ENCODE measurements around the gene LHX8.

Gene LHX8

GRCh38 chr1:75132812-75133619, 1.2 kb upstream of the LHX8 start:
- no peak for DNase-seq (ENCODE audit: low read depth)
- no peak overlapping the region for H3K4me3 ChIP-seq (replicated peaks; ENCODE audit: low read depth, low read length)
- no peak for TF ChIP-seq CTCF (IDR thresholded peaks at IDR 0.05; ENCODE audit: low read length, missing control alignments)

GRCh38 chr1:75134647-75135572, 722 bp downstream of the LHX8 start:
- DNase-seq (ENCODE audit: low read depth): no peak
- peak overlapping the region; percentile 5 for H3K4me3 ChIP-seq (replicated peaks; ENCODE audit: low read depth, low read length)
- no peak for TF ChIP-seq CTCF (IDR thresholded peaks at IDR 0.05; ENCODE audit: low read length, missing control alignments)

DNA sequence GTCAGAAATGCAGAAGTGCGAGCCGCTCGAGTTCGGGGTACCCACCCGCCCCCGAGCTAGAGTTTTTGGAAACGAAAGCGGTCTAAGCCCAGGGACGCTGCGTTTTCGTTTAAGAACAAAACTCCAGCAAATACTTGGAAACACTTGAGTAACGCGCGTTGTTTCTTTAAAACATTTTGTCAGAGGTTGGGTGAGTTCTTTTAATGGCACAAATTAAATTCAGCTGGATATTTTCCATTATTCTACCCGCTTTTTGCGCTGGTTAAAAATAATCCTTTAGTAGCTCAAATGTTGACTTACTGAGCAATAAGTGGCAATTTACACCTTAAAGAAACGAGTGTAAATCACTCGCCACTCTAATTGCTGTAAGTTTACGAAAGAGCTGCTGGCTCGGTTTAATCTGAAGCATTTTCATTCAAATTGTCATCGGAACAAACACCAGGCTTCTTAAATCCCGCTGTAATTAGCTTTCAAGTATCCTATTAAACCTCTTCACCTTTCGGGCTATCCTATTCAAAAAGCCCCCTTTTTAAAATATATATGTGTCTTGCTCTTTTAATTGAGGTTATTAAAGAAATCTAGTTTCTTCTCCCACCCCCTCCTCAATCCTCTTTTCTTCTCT, 1.5 kb downstream of the LHX8 start:
- peak; percentile 11 for DNase-seq (ENCODE audit: low read depth)
- H3K4me3 ChIP-seq (replicated peaks; ENCODE audit: low read depth, low read length): peak overlapping the region; percentile 5
- TF ChIP-seq CTCF (IDR thresholded peaks at IDR 0.05; ENCODE audit: low read length, missing control alignments): no peak

DNA sequence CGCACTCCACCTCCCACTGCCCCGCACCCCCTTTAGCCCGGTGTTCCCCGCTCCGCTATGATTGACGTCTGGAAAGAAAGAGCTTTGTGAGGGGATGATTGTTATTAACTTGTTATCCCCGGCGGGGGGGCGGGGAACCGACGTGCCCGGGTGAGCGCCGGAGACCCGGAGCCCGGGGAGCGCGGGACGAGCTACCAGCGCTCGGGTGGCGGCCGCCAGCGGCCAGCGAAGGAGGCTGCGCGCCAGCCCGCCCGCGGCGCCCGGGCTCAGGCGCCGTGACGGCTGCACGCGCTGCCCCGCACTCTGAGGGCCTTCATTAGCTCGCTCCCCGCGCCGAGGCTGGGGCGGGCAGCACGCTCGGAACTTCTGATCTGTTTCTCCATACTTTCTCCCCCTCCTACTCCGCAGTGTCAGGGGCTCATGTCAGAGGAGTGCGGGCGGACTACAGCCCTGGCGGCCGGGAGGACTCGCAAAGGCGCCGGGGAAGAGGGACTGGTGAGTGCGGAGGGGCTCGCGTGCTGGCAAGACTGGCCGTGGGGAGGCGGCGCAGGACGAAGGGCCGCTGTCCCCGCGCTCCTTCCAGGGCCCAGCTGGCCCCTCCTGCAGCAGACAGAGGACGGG, 2.1 kb downstream of the LHX8 start:
- DNase-seq (ENCODE audit: low read depth): no peak
- TF ChIP-seq CTCF (IDR thresholded peaks at IDR 0.05; ENCODE audit: low read length, missing control alignments): no peak
- no peak overlapping the region for H3K4me3 ChIP-seq (replicated peaks; ENCODE audit: low read depth, low read length)

- peak; percentile 17 for DNase-seq (ENCODE audit: low read depth)
Measured at GRCh38 chr1:75136921-75137641, 2.9 kb downstream of the LHX8 start.

More at GRCh38 chr1:75136921-75137641, 2.9 kb downstream of the LHX8 start:
- TF ChIP-seq CTCF (IDR thresholded peaks at IDR 0.05; ENCODE audit: low read length, missing control alignments): no peak
- no peak overlapping the region for H3K4me3 ChIP-seq (replicated peaks; ENCODE audit: low read depth, low read length)

Measured in fibroblast of pulmonary artery (primary cell).